Amniotic stem cell (primary cell): Measurements from ENCODE around the gene CHD2.

Source experiments
- DNase-seq: peaks from one replicate; lab custom pipeline; 2025; lab: John Stamatoyannopoulos, UW

Gene CHD2

DNA sequence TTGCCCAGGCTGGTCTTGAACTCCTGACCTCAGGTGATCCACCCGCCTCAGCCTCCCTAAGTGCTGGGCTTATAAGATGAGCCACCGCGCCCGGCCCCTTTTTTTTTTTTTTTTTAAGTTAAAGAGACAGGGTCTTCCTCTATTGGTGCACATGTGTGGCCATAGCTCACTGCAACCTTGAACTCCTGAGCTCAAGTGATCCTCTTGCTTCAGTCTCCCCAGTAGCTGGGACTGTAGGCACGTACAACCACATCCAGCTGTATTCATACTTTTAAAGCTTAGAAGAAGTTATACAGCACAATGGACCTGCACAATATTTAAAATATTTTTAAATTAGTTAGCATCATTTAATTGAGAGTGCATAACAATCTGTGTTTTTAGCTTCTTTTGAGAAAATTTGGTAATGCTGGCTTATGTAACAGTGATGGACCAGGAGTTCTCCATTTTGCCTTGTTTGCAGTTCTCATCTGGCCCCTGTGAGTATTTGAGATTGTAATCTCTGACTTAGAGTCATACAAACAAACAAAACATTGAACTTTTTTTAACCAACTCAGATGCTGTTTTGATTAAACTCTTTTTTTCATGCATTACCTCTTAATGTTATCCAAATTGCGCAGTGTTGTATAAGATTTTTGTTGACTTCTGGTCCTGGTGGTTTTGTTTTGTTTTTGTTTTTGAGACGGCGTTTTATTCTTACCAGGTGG, 33.0 kb downstream of the CHD2 start:
- DNase-seq, result no peak

DNA sequence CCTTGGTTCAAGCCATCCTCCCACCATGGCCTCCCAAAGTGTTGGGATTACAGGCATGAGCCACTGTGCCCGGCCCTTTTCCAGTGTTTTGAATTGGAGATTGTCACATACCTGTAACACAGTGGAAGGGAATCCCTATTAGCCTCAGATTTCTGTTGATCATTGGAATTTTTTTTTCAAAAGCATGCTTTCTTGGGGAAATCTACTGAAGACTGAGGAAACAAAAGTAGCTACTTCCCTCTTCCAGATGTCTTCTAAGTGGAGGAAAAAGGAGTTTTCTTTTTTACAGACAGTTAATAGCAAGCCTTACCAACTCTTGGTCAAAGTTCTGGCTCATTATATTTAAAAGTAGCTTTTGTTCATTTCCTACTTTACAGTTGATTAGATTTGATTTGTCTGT, 33.7 kb downstream of the CHD2 start:
- no peak for DNase-seq

DNA sequence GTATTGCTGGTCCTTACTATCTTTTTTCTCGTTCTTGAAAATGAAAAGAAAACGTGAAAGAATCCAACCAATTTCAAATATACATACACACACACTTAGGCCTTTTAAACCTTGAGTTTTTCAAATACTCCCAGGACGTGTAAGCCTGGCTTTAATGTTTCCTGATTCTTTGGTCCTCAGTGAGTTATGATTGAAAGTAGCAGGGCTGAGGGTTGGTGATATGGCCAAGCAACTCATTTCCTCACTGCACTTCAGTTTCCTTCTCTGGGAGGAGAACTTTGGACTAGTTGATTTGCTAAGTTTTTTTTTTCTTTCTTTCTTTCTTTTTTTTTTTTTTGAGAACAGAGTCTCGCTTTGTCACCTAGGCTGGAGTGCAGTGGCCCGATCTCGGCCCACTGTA, 34.6 kb downstream of the CHD2 start:
- DNase-seq, result no peak

DNA sequence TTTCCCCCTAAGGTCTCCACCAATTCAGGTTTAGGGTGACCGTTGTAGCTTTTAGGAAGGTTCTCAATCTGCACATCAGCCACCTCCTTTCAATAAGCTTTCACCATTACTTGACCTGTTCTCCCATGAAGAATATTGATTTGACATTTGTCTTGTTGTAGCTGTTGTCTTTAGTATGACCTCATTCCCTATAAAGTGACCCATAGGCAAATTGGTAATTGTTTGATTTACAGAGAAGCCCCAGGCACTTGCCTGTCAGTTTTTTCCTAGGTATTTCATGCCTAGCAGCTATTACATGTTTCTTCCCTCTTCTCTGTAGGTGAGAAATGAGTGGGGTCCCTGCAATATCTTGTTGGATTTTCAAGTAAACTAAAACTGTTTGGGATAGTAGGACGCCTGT, 36.0 kb downstream of the CHD2 start:
- DNase-seq, result no peak

DNA sequence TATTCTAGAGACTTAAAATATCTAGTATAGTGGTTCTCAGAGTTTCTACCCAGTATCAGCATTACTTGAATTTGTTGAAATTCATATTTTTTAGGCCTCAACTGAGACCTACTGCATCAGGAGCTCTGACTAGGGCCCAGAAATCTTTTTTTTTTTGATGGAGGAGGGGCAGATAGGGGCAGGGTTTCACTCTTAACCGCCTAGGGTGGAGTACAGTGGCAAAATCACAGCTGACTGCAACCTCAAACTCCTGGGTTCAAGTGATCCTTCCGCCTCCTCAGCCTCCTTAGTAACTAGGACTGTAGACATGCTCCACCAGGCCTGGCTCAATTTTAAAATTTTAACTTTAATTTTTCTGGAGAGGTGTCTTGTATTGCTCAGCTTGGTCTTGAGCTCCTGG, 36.6 kb downstream of the CHD2 start:
- no peak for DNase-seq

DNA sequence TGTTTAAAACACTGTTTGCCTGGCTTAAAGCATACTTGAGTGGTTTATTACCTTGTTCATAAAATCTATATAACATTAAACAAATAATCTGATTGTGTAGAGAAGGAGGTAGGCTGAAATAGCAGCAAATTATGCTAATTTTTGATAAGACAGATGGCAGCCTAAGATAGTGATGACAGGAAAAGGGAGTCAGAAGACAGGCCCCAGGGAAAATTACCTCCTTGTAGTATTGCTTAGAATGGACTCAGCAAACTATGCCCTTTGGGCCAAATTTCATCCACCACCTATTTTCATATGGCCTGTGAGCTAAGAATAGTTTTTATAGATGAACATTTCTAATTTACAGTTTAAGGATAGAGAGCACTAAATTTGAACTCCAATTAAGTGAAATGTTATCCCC, 37.8 kb downstream of the CHD2 start:
- no peak for DNase-seq

DNA sequence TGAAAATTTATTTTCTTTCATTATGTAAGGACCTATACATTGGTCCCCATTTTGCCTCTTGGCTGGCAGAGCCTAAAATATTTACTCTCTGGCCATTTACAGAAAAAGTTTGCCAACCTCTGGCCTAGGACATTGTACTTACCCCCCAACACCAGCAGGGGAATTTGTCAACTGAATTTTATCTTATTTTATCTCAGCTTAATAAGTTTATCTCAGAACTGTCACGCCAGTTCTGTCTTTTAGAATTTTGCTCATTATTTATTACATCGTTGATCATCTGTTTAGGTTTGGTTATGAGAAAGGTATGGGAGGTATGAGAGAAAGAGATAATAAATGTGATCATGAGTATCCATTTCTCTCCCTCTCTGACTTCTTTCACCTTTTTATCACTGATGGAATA, 38.3 kb downstream of the CHD2 start:
- no peak for DNase-seq

DNA sequence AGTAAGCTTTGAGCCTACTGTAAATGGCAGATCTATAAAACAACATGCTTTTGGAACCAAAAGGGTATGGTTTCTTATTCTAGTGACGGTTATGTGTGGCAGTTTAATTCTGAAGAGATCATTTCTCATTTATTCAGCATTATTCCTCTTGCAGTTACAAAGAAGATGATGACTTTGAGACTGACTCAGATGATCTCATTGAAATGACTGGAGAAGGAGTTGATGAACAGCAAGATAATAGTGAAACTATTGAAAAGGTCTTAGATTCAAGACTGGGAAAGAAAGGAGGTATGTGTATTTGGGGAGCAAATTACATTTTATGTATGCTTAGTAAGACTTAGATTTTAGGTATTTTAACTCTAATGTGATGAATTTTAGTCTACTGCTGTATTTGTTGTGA, 41.5 kb downstream of the CHD2 start:
- no peak for DNase-seq

DNA sequence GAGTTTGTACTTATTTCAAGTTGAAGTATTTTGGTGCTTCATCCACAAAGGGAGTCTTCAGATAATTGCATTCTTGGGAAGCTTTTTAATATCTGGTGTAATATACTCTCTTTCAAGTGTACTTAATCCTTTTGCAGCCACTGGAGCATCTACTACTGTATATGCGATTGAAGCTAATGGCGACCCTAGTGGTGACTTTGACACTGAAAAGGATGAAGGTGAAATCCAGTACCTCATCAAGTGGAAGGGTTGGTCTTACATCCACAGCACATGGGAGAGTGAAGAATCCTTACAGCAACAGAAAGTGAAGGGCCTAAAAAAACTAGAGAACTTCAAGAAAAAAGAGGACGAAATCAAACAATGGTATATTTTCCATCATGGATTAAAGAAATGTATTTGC, 42.6 kb downstream of the CHD2 start:
- no peak for DNase-seq

DNA sequence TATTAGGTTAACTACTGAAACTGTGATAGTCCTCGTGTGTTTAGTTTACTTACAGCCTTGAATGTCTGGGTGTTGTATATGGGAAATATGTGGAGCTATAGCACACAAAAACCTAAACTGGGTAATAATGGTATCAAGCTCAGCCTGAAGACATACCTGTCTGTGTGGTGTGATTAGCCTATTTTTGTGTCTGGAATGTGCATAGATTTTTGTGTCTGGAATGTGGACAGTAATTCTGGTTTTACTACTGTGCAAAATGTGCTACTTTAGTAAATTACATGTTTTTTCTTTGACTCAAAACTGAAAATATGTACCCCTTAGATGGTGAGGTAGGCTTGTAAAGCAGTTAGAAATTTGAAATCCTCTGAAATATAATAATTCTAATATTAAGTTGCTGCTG, 43.5 kb downstream of the CHD2 start:
- no peak for DNase-seq

DNA sequence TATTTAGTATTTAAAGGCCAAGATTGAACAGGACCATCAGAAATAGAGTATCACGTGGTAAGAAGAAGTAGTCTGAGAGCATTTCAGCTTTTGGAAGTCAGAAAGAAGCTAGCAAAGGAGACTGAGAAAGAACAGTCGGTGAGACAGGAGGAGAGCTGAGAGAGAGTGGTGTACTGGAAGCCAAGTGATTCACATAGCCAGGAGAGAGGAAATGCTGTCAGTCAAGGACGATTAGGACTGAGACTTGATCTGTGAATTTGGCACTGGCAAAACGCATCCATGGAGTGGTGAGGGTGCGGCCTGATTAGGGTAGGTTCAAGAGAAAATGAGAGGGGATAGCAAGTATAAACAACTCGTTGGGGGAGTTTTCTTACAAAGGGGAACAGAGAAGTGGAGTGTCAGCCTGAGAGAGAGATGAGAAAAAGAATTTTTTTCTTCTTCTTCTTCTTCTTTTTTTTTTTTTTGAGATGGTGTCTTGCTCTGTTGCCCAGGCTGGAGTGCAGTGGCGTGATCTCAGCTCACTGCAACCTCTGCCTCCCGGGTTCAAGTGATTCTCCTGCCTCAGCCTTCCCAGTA, 44.9 kb downstream of the CHD2 start:
- no peak for DNase-seq

DNA sequence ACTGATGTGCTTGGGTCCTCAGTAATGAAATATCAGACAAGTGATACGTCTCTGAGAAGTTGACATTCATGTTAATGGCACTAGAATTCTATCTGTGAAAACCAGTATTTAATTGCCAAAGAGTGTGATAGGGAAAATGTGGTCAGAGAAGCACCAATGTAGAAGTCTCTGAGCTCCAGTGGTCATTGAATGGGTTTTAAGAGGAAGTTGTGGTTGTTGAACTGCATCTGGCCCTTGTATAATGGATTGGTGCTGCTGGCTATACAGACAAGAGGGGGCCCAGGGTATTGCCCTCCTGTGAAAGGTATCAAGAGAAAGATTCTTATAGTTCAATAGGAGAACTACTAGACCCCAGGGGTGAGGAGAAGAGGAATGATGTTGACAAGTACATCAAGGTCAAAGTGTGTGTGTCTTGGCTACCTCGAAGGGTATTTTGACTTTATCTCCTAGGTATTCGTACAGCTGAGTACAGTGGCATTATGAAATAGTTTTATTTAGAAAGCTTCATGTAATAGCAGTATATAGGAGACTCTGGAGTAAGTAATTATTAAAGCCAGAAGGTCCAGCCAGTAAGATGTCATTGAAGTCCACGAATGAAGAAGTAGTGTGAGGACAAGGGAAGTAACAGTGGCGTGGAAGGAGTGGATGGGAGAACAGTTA, 47.1 kb downstream of the CHD2 start:
- no peak for DNase-seq

DNA sequence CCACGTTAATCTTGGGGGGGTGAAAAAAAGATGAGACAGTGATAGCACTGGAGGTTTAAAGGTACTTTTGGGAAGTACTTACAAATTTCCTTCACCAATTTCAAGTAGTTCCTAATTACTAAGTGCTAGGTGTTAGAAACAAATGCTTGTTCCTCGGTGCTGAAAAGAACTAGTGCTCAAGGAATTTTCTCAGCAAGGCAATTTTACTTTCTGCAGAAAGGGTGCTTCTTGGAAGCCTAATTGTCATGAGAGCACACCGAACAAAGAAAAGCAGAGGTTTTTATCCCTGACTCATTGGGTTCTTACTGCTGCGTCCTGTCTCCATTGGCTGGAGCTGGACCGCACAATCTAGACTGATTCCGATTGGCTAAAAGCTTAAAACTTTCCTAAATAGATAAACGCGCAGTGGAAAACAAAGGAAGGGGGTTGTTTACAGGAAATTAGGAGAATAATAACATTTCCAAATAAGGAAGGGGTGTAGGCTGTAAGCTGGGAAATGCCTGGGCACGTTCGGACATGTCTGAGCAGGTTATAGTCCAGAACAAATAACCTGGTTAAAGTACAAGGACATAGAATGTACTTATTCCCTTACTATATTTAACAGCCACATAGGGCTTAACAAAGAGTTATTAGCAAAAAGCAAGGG, 49.6 kb downstream of the CHD2 start:
- no peak for DNase-seq

DNA sequence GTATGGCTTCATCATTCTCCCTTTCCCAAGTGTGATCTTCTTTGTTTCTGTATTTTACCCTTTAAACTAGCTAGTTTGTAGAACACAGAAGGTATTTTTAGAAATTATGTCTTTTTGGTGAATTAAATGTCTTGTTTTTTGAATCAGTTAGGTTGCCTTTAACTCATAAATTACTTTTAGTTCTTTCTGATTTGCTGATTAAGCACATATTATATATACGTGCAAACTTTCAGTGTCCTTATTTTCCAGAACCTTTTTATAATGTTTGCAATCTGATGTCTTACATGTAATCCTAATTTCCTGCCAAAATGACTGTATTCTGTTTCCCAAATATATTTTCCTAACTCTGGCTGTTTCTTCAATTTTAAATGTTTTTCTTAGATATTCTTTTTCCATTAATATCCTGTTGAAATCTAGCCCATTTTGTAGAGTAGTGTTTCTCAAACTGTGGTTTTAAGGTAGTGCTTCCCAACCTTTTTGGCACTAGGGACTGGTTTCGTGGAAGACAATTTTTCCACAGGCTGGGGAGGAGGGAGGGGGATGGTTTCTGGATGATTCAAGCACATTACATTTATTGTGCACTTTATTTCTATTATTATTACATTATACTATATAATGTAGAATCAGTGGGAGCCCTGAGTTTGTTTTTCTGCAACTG, 51.8 kb downstream of the CHD2 start:
- DNase-seq, result no peak

DNA sequence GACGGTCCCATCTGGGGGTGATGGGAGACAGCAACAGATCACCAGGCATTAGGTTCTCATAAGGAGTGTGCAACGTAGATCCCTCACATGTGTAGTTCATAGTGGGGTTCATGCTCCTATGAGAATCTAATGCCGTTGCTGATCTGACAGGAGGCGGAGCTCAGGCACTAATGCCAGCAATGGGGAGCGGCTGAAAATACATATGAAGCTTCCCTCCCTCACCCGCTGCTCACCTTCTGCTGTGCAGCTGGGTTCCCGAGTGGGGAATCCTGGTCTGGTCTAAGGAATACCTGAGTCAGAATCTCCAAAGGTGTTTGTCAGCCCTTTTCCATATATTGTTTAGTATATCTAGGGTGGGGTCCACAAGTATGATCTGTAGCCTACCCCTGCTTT, 52.3 kb downstream of the CHD2 start:
- no peak for DNase-seq

DNA sequence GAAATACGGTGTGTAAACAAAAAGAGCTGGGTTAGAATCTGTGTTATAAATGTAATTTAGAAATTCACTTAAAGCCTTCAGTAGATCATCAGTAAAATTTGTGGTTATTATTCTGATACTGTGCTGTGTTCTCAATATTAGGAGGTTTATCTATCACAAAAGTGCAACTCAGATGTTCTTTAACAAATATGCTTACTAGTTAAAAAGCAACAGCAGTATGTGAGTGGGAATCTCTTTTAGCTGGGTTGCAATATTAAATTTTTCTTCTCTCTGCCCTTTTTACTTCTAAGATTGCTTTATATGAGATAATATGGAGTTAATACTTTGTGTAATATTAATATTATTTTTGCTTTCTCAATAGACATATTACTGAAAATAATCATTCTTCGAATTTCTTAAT, 53.4 kb downstream of the CHD2 start:
- no peak for DNase-seq

DNA sequence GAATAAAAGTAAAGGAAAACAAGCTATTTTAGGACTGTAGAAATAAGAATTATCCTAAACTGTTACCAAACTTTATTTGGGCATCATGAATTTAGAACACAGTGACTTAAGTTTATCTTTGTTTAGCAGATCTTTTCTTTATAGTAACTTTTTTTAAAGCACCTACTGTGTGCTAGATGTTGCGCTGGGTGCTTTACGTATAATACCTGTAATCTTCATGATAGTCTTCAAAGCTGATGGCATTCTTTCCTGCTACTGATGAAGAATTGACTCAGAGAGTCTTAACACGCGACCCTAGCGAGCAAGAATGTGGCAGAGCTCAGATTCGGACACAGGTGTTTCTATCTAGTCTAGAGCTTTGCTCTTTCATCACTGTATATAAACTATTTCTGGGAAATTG, 53.9 kb downstream of the CHD2 start:
- DNase-seq, result no peak

DNA sequence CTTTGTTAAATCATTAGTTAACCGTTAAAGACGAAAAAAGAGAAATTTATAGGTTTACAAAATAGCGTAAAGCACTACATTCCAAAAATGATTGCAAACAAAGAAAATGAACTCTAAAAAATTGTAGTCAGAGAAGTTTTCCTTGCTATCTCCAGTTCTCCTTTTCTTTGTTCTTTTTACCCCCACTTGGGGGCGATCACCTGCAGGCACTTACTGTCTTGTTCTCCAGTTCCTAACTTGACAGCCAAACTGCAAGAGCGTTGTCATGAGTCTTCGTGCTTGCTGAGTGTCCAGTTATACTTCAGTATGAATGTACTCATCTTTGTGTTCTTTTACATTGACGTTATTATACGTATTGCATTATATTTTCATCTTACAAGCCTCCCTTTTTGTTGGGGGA, 54.5 kb downstream of the CHD2 start:
- no peak for DNase-seq

DNA sequence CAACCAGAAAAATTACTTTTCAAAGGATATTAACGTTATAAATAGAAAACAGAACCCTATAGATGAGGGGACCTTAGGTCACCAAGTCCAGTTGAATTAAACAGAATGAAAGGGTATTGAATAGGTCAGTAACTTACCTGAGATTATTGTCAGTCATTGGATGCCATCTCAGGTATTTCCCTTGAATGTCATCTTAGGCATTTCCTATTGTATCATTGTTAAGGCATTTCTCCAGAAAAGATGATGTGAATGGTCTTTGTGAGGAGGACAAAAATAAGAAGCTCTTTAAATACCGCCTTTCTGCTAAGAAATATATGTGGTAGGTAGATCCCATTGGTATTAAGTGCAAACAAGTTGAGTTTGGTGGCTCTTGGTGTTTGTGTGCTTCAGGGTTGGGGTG, 55.6 kb downstream of the CHD2 start:
- DNase-seq, result no peak

DNA sequence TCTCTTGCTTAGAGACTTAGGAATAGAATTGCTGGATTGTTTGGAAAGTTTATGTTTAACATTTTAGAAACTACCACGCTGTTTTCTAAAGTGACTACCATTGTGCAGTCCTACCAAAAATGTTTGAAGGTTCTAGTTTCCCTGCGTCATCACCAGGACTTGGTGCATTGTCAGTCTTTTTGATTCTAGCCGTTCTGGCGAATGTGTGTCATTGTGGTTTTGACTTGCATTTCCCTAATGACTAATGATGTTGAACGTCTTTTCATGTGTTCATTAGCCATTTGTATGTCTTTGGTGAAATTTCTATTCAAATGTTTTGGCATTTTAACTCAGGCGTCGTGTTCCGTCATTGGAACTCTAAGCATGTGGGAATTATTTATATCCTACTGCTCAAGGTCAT, 58.0 kb downstream of the CHD2 start:
- no peak for DNase-seq

DNA sequence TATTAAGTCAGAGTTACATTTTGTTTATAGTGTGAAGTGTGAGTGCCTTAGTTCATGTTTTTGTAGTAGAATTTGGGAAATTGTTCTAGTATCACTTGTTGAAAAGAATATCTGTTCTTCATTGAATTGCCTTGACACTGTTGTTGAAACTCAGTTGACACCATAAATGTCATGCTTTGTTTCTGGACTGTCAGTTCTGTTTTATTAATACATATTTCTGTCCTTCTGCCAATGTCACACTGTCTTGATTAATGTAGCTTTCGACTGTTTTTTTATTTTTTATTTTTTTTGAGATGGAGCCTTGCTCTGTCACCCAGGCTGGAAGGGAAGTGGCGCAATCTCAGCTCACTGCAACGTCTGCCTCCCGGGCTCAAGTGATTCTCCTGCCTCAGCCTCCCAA, 59.1 kb downstream of the CHD2 start:
- DNase-seq, result no peak

DNA sequence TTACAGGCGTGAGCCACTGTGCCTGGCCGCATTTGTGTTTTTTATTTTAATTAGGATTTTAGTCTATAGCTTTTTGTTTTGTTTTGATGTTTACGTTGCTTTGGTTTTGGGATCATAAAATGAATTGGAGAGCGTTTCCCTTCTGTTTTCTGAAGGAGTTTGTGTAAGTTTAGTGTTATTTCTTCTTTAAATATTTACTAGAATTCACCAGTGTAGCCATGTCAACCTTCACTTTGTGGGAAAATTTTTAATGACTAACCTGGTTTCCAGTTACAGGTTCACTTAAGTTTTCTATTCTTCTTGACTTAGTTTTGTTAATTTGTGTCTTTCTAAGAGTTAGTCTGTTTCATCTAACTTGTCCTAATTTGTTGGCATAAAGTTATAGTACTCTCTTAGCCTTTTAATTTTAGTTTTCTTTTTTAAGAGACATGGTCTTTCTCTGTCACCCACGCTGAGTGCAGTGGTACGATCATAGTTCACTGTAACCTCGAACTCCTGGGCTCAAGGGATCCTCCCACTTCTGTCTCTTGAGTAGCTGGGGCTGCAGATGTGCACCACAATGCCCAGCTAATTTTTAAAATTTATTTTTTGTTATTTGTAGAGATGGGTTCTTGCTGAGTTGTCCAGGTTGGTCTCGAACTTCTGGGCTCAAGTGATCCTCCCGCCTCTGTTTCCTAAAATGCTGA, 61.0 kb downstream of the CHD2 start:
- no peak for DNase-seq
